Choroid plexus epithelial cell (primary cell): Measurements from ENCODE around the gene OXER1.

Experiments used
- DNase-seq: peaks from one replicate; pipeline ENCODE4 v3.0.0-alpha.2; 2010; ENCODE audit warnings: low read depth
- H3K4me3 ChIP-seq: 2 replicates; pipeline ENCODE4 v1.5.1; 2011; ENCODE audit warnings: low read depth, mild to moderate bottlenecking, control low read depth, low read length, moderate library complexity
- TF ChIP-seq, protein P1 (sequence below): conservative IDR thresholded peaks from 2 replicates; pipeline ENCODE4 v1.5.1; 2011; ENCODE audit warnings: low read depth, mild to moderate bottlenecking, control low read depth, inconsistent platforms, low read length, moderate library complexity

The OXER1 gene, protein sequence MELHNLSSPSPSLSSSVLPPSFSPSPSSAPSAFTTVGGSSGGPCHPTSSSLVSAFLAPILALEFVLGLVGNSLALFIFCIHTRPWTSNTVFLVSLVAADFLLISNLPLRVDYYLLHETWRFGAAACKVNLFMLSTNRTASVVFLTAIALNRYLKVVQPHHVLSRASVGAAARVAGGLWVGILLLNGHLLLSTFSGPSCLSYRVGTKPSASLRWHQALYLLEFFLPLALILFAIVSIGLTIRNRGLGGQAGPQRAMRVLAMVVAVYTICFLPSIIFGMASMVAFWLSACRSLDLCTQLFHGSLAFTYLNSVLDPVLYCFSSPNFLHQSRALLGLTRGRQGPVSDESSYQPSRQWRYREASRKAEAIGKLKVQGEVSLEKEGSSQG

DNA sequence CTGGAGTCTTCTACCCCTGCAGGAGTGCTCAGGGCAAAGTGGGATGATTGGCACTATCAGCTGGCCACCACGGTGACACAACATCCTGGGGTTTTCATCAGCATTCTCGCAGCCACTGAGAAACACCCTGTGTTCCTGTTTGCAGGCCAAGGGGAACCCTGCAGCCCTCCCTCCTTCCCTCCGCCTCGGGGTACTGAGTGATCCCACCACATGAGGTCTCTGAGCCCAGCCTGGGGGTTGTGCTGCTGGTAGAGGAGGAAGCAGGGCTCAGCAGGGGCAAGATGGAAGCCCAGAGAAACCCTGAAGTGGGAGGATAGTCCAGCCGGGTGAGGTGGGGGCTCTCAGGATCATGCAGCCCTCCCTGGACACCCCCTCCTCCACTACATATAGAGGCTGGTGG lies at the start of gene OXER1:
OXER1 (minus strand) TSS at position 40 of the 400 bp plus-strand sequence. CDS start 73 bp downstream, outside the sequence.
- no peak within 1 kb of the TSS for H3K4me3 ChIP-seq
- TF ChIP-seq, protein P1, sequence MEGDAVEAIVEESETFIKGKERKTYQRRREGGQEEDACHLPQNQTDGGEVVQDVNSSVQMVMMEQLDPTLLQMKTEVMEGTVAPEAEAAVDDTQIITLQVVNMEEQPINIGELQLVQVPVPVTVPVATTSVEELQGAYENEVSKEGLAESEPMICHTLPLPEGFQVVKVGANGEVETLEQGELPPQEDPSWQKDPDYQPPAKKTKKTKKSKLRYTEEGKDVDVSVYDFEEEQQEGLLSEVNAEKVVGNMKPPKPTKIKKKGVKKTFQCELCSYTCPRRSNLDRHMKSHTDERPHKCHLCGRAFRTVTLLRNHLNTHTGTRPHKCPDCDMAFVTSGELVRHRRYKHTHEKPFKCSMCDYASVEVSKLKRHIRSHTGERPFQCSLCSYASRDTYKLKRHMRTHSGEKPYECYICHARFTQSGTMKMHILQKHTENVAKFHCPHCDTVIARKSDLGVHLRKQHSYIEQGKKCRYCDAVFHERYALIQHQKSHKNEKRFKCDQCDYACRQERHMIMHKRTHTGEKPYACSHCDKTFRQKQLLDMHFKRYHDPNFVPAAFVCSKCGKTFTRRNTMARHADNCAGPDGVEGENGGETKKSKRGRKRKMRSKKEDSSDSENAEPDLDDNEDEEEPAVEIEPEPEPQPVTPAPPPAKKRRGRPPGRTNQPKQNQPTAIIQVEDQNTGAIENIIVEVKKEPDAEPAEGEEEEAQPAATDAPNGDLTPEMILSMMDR = no peak
- DNase-seq = no peak

DNA sequence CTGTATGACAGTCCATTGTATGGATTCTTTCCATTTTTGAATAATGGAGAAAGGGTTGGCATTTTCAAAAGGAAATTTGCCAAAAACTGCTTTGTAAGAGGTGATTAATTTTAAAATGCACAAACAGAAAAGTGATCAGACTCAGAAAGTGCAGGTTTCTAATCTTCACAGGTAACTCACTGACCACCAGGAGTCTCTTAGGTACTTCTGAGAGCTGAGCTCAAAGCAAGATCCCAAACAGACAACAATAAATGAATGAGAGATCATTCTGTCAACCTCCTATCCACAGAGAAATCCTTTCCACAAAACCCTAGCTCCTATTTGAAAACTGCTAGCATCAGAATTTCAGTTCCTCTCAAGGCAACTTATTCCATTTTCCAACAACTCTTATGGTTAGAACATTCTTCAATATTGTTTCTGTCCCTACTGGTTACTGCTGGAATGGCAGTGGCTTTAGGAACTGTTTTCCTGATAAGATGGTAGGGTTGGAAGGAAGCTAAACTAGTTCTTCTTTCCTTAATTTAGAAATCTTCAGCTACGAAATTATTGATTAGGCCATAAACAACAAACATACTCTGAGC lies 49.1 kb upstream of the OXER1 start:
- TF ChIP-seq, protein P1 = peak; percentile 62
- no peak overlapping the region for H3K4me3 ChIP-seq
- DNase-seq = peak; percentile 70

DNA sequence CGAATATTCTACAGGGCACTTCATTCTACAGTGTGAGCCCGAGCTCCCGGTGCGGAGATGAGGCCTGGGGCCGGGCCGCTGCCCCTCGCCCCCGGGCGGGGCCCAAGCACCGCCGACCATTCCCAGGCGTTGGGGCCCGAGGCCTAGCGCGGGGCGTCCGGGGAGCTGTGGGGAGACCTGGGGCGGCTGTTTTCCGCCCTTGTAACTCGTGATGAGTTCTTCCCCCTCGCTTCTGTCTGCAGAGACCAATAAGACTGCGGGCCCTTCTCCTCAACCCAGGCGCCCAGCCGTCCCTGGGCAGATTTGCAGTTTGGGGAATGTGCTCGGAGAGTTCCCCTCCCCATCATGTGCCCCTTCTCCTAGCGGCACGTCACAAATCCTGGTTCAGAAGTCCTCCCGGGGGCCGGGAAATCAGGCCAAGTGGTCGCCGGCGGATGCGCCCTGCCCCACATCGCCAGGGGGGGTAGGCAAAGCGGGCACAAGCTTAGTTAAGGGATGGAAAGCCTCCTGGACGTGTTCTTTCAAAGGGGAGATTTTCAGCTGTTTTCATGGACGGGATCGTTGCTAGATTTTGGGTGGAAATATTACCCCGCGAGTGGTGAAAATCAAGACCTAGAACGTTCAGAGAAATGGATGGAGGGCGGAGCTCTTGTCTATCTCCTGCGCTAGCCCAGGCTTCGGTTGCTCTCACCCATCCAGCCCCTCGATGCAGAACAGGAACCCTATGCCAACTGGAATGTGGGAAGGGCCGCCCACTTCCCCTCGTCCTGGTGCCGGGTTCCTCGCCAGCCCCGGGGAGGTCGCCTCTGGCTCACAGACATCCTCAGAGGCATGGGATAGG lies 47.3 kb upstream of the OXER1 start:
- DNase-seq = peak; percentile 82
- TF ChIP-seq, protein P1 = no peak
- peak overlapping the region; percentile 71 for H3K4me3 ChIP-seq

DNA sequence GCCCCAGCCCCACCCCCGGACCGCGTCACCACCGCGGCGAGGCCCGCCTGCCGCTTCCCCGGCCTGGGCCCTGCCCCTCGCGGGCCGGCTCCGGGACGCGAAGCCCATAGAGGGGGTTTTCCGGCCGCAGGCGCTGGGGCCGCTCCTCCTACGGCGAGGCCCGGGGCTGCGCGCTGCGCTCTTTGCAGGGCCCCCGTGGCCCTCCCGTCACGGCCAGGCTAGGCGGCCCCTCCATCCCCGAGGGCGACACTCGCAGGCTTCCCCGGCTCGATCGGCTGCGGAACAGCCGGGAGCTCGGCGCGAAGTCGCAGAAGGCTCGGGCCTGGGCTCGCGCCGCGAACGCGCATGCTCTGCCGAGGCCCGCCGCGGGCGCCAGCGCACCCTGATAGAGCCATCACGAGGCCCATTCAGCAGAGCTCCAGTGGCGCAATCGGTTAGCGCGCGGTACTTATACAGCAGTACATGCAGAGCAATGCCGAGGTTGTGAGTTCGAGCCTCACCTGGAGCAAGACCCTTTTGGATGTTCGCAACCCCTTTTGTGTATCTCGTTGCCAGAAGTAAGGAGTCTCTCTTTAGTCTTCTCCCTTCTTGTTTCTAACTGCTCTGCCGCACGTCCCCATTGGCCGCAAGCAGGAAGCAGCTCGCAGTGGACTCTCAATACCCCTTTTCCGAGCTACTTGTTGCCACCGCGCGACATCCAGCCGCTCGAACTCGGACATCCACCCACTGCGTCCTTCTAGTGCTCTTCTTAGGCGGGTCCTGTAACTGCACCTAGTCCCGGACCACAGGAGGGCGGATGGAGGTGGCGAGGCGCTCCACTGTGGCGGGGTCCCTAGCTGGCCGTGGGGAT lies 46.4 kb upstream of the OXER1 start:
- TF ChIP-seq, protein P1 = no peak
- H3K4me3 ChIP-seq = peak overlapping the region; percentile 71
- DNase-seq = peak; percentile 98

DNA sequence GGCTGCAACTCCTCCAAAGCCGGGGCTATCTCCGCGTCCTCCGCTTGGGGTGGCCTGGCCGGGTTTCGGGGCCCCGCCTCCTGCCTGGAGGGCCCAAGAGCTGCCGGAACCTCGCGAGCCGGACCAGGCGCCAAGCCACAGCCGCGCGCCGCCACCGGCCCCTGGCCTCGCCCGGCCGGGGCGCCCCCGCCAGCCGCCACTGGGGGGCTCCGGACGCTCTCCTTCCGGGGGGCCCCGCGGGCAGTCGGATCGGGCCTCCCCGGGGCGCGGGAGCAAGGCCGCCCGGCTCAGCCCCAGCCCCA lies 45.8 kb upstream of the OXER1 start:
- TF ChIP-seq, protein P1 = peak; percentile 39
- peak overlapping the region; percentile 71 for H3K4me3 ChIP-seq
- DNase-seq = peak; percentile 87

DNA sequence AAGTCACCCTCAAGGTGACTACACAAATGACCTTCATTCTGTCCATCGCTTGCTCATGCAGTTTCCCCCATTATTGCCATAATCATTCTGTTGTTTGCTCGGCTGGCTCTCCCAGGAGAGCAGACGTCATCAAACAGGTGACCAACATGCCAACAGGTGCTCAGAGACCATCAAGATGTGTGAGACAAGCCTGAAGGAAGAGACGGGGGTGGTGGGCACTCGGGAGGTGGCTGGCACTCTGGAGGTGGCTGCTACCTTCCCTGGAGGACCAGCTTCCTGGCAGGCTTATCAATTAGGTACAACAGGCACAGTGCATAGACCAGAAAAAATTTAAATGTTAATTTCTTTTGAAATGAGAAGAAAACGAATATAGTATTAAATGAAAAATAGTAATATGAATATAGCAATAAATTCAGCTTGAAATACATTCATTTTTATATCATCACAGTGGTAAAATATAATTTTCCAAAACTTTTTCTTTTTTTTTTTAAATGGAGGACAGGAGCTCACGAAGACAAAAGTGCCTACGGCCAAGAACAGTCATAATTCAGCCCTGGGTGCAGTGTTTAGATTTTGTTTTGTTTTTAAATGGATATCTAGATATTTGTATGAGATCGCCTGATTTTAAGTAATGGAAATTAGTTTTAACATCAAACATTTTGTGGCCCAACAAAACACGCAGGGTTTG lies 45.3 kb upstream of the OXER1 start:
- H3K4me3 ChIP-seq = peak overlapping the region; percentile 71
- TF ChIP-seq, protein P1 = no peak
- DNase-seq = no peak
